HepG2 (cell line): ENCODE data around the gene NUDT22. TPM values are rescaled to one million over a fixed set of nuclear protein-coding genes. Genes with fewer than 3 reads are reported as not detected.

ENCODE experiments used
- AGO1 ChIP-seq: fragments of 200-400 bp; formaldehyde crosslinking; IDR thresholded peaks from 2 replicates; pipeline ENCODE4 v1.6.1; 2017; ENCODE audit warnings: mild to moderate bottlenecking, low read depth, low read length, moderate library complexity; ENCODE audit not compliant: poor library complexity, severe bottlenecking
- CC2D1A ChIP-seq: sonication (generic); formaldehyde crosslinking; IDR thresholded peaks from 2 replicates; pipeline ENCODE4 v1.8.1; 2023; ENCODE audit warnings: mild to moderate bottlenecking, missing genetic modification reagents
- DDIT3 ChIP-seq: sonication (generic); formaldehyde crosslinking; IDR thresholded peaks from 2 replicates; pipeline ENCODE4 v1.4.0; 2020; ENCODE audit warnings: mild to moderate bottlenecking, missing genetic modification reagents
- HDAC2 ChIP-seq: sonication (generic); formaldehyde crosslinking; IDR thresholded peaks from 2 replicates; pipeline ENCODE4 v1.4.0; 2020; ENCODE audit warnings: missing genetic modification reagents
- HMGXB4 ChIP-seq, 2 experiments: sonication (generic) in 1 of 2; formaldehyde crosslinking in 1 of 2; IDR thresholded peaks; 2 replicates each; pipeline versions ENCODE4 v1.4.0 to v1.6.1; 2018 to 2020; ENCODE audit warnings: missing genetic modification reagents in 2 of 2, borderline replicate concordance in 1 of 2, low read depth in 1 of 2, mild to moderate bottlenecking in 1 of 2, missing biosample characterization in 1 of 2
- HNRNPLL ChIP-seq: fragments of 200-400 bp; formaldehyde crosslinking; IDR thresholded peaks from 2 replicates; pipeline ENCODE4 v1.6.1; 2017; ENCODE audit warnings: mild to moderate bottlenecking, low read depth, low read length; ENCODE audit not compliant: poor library complexity, severe bottlenecking
- KLF13 ChIP-seq: sonication (generic); formaldehyde crosslinking; IDR thresholded peaks from 2 replicates; pipeline ENCODE4 v1.4.0; 2020; ENCODE audit warnings: mild to moderate bottlenecking, missing genetic modification reagents
- NCOR1 ChIP-seq: fragments of 200-600 bp; sonication (generic); IDR thresholded peaks from 2 replicates; pipeline ENCODE4 v1.7.0; 2017; ENCODE audit warnings: antibody characterized with exemption, low read length, borderline replicate concordance
- POLR2G ChIP-seq: fragments of 200-400 bp; formaldehyde crosslinking; IDR thresholded peaks from 2 replicates; pipeline ENCODE4 v1.6.1; 2018; ENCODE audit warnings: mild to moderate bottlenecking, low read depth, low read length, moderate library complexity
- SPEN ChIP-seq: sonication (generic); formaldehyde crosslinking; IDR thresholded peaks from 2 replicates; pipeline ENCODE4 v1.5.1; 2020; ENCODE audit warnings: low read depth, mild to moderate bottlenecking, missing genetic modification reagents
- ZBTB2 ChIP-seq: sonication (generic); formaldehyde crosslinking; IDR thresholded peaks from 2 replicates; pipeline ENCODE4 v1.8.0; 2022; ENCODE audit warnings: low read depth, missing genetic modification reagents
- ZC3H13 ChIP-seq: sonication (generic); formaldehyde crosslinking; IDR thresholded peaks from 2 replicates; pipeline ENCODE4 v1.8.1; 2023; ENCODE audit warnings: mild to moderate bottlenecking, missing genetic modification reagents, moderate library complexity
- ZNF704 ChIP-seq: sonication (generic); formaldehyde crosslinking; IDR thresholded peaks from 2 replicates; pipeline ENCODE4 v1.8.1; 2023; ENCODE audit warnings: mild to moderate bottlenecking, inconsistent platforms, moderate library complexity, missing genetic modification reagents, borderline replicate concordance
- ZNF784 ChIP-seq: sonication (generic); formaldehyde crosslinking; IDR thresholded peaks from 2 replicates; pipeline ENCODE4 v1.5.1; 2020; ENCODE audit warnings: missing genetic modification reagents, mild to moderate bottlenecking, borderline replicate concordance
- polyA plus RNA-seq, 8 experiments: library from polyadenylated mRNA; depleted of rRNA in 3 of 8; stranded (reverse) in 7 of 8; unstranded in 1 of 8; fragments of >200 nt; fragmentation: Illumina TruSeq in 4 of 8; extraction: Trizol in 4 of 8; gene quantifications; 2 replicates each; pipeline versions ENCODE4 v1.2.1 to v1.2.3, GENCODE V29; 2011 to 2016; ENCODE audit warnings: low read depth in 4 of 8, missing spikeins in 1 of 8, mixed read lengths in 1 of 8; ENCODE audit not compliant: insufficient read depth in 1 of 8
- total RNA-seq, 5 experiments: library from RNA; depleted of rRNA; stranded (reverse); fragments of >200 nt; fragmentation: Illumina TruSeq; extraction: Trizol; gene quantifications; 2 replicates each; pipeline ENCODE4 v1.2.3, GENCODE V29; 2016; ENCODE audit warnings: low read depth in 1 of 5
- TF ChIP-seq, protein P1 (sequence below): sonication (generic); formaldehyde crosslinking; IDR thresholded peaks from 2 replicates; pipeline ENCODE4 v1.8.1; 2023; ENCODE audit warnings: missing genetic modification reagents, inconsistent platforms, borderline replicate concordance

NUDT22 gene
- total and polyA plus RNA-seq, 2 of the 13 experiments (the other 11 are each of a cell fraction or from before 2014, with no cell fraction given): 33.5 to 39.8 TPM

DNA sequence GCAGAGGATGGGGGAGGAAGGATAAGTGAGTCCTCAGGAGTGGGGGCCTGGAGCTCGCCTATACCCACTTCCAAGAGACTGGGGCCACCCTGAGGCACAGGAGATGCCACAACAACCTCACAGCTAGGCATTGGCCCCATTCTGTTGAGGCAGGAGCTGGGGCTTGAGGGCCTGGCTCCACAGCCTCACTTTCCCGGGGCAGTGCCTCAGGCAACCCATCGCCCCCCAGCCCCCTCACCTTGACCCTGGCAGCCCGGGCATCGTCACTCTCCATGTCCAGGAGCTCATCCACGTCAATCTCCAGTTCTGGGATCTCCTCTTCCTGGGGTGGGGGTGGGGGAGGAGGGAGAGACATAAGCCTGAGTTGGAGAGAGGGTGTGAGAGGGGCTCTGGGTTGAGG is 18.9 kb downstream of the NUDT22 start (continued):
- no peak for TF ChIP-seq HMGXB4 (CRISPR knock-in tag; IDR thresholded peaks at IDR 0.05; ENCODE audit: borderline replicate concordance in 1 of 2, low read depth in 1 of 2)
- no peak for TF ChIP-seq ZNF784 (CRISPR knock-in tag)
- no peak for TF ChIP-seq SPEN (CRISPR knock-in tag)
- TF ChIP-seq NCOR1: no peak
- no peak for TF ChIP-seq KLF13
- no peak for TF ChIP-seq HDAC2 (CRISPR knock-in tag)
- TF ChIP-seq ZBTB2: no peak
- peak; percentile 21; the same call in 1 of the 2 replicates for TF ChIP-seq POLR2G
- TF ChIP-seq, protein P1, sequence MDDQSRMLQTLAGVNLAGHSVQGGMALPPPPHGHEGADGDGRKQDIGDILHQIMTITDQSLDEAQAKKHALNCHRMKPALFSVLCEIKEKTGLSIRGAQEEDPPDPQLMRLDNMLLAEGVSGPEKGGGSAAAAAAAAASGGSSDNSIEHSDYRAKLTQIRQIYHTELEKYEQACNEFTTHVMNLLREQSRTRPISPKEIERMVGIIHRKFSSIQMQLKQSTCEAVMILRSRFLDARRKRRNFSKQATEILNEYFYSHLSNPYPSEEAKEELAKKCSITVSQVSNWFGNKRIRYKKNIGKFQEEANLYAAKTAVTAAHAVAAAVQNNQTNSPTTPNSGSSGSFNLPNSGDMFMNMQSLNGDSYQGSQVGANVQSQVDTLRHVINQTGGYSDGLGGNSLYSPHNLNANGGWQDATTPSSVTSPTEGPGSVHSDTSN (CRISPR knock-in tag): no peak
- TF ChIP-seq AGO1: no peak
- TF ChIP-seq ZC3H13: no peak
- no peak for TF ChIP-seq DDIT3 (CRISPR knock-in tag)
- TF ChIP-seq ZNF704 (CRISPR knock-in tag): no peak
- TF ChIP-seq HNRNPLL: peak; percentile 10
- TF ChIP-seq CC2D1A: no peak
